ENCODE results near the gene PSMB2. TPM values are rescaled to one million over a fixed set of nuclear protein-coding genes. Genes with fewer than 3 reads are reported as not detected.

Gene PSMB2
- polyA plus RNA-seq, 1 donor = 59.1 TPM

DNA sequence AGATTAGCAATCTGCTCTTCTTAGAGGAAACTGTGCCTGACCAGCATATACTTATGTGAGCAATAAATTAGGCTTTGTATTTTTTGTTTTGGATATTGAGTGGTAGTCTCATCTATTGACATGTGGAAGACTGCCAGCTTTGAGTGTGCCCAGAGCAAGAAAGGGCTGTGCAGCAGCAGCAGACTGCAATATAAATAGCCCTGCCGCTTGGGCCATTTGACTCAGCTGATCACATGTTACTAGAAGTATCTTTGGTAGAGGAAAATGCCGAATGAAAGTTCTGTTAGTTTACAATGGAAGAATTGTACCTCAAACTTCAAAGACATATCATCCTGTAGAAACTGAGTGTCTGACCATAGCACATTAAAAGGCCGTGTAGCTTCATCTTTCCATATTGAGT is 9.1 kb upstream of the PSMB2 start:
- no peaks in the 10 kb centered on the region for H3K9me3 ChIP-seq (ENCODE audit: control insufficient read depth, low read depth, low read length)
- no peaks in the 10 kb centered on the region for H3K36me3 ChIP-seq (ENCODE audit: control insufficient read depth, insufficient read depth, low read length)
- DNase-seq = no peak
- no peak overlapping the region for H3K4me3 ChIP-seq (ENCODE audit: low read length)
- H3K27me3 ChIP-seq (ENCODE audit: control insufficient read depth, insufficient read depth, low read length) = peaks cover 11% of the 10 kb centered on the region
- H3K27ac ChIP-seq (ENCODE audit: low read length) = no peak overlapping the region
- no CpG with 5 or more reads among the region's 3 CpGs for WGBS (ENCODE audit: insufficient coverage, low lambda C conversion rate)
- no peaks in the 10 kb centered on the region for H3K4me1 ChIP-seq (ENCODE audit: control insufficient read depth, insufficient read depth, low read length)

GRCh38 chr1:35646043-35646442 is 4.7 kb upstream of the PSMB2 start:
- WGBS (ENCODE audit: insufficient coverage, low lambda C conversion rate) = 20% methylated on average over 1 of the region's 3 CpGs
- no peaks in the 10 kb centered on the region for H3K4me1 ChIP-seq (ENCODE audit: control insufficient read depth, insufficient read depth, low read length)
- no peaks in the 10 kb centered on the region for H3K9me3 ChIP-seq (ENCODE audit: control insufficient read depth, low read depth, low read length)
- no peak overlapping the region for H3K27ac ChIP-seq (ENCODE audit: low read length)
- DNase-seq = no peak
- H3K36me3 ChIP-seq (ENCODE audit: control insufficient read depth, insufficient read depth, low read length) = no peaks in the 10 kb centered on the region
- no peak overlapping the region for H3K4me3 ChIP-seq (ENCODE audit: low read length)
- peaks cover 20% of the 10 kb centered on the region for H3K27me3 ChIP-seq (ENCODE audit: control insufficient read depth, insufficient read depth, low read length)

- H3K4me1 ChIP-seq (ENCODE audit: control insufficient read depth, insufficient read depth, low read length) = no peaks in the 10 kb centered on the region
- no peaks in the 10 kb centered on the region for H3K36me3 ChIP-seq (ENCODE audit: control insufficient read depth, insufficient read depth, low read length)
- H3K27me3 ChIP-seq (ENCODE audit: control insufficient read depth, insufficient read depth, low read length) = peaks cover 18% of the 10 kb centered on the region
- no CpG with 5 or more reads among the region's 2 CpGs for WGBS (ENCODE audit: insufficient coverage, low lambda C conversion rate)
- no peaks in the 10 kb centered on the region for H3K9me3 ChIP-seq (ENCODE audit: control insufficient read depth, low read depth, low read length)
- no peak overlapping the region for H3K27ac ChIP-seq (ENCODE audit: low read length)
- no peak overlapping the region for H3K4me3 ChIP-seq (ENCODE audit: low read length)
- DNase-seq = no peak
Observed at GRCh38 chr1:35644204-35644603, 2.9 kb upstream of the PSMB2 start.

DNA sequence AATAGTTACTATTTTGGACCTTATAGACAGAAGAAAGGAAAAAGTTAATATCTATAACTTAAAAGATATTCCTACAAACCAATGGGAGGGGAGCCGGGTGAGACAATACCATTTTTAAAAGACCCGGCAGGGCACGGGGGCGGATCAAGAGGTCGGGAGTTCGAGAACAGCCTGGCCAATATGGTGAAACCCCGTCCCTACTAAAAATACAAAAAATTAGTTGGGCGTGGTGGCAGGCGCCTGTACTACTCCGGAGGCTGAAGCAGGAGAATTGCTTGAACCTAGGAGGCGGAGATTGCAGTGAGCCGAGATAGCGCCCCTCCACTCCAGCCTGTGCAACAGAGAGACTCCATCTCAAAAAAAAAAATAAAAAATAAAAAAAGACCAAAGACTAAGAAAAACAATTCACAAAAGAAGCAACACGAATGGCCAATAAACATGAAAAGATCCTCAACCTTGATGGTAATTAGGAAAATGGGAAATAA is 1.2 kb upstream of the PSMB2 start:
- Histone ChIP-seq H3K27me3 (ENCODE audit: control insufficient read depth, insufficient read depth, low read length) (peaks cover 18% of the 10 kb centered on the region), H3K4me3 (ENCODE audit: low read length) (peak overlapping the region; percentile 96), H3K9me3 (ENCODE audit: control insufficient read depth, low read depth, low read length) (no peaks in the 10 kb centered on the region), H3K4me1 (ENCODE audit: control insufficient read depth, insufficient read depth, low read length) (no peaks in the 10 kb centered on the region), H3K36me3 (ENCODE audit: control insufficient read depth, insufficient read depth, low read length) (no peaks in the 10 kb centered on the region), H3K27ac (ENCODE audit: low read length) (peak overlapping the region; percentile 100)
- 63% methylated on average over 2 of the region's 14 CpGs for WGBS (ENCODE audit: insufficient coverage, low lambda C conversion rate)
- no peak for DNase-seq

DNA sequence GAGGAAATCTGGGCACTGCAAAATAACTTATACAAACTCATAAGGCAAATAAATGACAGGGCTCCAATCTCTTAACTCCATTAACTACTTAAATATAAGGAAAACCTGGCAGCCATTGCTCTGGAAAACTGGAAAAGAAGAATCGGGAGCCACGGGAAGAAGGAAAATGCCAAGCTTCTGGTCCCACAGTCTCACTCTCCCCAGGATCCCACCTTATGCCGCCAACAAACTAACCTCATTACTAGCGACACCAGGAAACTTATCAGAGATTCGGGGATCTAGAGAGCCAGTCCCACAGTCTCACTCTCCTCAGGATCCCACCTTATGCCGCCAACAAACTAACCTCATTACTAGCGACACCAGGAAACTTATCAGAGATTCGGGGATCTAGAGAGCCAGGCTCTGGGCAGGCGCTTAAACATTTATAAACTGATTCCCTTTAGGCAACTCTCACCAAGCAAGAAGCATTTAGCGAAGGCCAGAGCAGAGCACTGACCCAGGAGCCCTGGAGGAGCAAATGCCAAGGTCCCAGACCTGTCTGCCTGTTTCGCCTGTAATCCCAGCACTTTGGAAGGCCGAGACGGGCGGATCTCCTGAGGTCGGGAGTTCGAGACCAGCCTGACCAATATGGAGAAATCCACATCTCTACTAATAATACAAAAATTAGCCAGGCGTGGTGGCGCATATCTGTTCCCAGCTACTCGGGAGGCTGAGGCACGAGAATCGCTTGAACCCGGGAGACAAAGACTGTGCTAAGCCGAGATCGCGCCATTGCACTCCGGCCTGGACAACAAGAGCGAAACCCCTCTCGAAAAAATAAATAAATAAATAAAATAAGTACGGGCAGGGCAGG is 720 bp downstream of the PSMB2 start:
- peaks cover 3% of the 10 kb centered on the region for H3K36me3 ChIP-seq (ENCODE audit: control insufficient read depth, insufficient read depth, low read length)
- peaks cover 13% of the 10 kb centered on the region for H3K27me3 ChIP-seq (ENCODE audit: control insufficient read depth, insufficient read depth, low read length)
- H3K4me3 ChIP-seq (ENCODE audit: low read length) = peak overlapping the region; percentile 96
- peak overlapping the region; percentile 100 for H3K27ac ChIP-seq (ENCODE audit: low read length)
- H3K4me1 ChIP-seq (ENCODE audit: control insufficient read depth, insufficient read depth, low read length) = no peaks in the 10 kb centered on the region
- WGBS (ENCODE audit: insufficient coverage, low lambda C conversion rate) = no CpG with 5 or more reads among the region's 29 CpGs
- no peak for DNase-seq
- H3K9me3 ChIP-seq (ENCODE audit: control insufficient read depth, low read depth, low read length) = no peaks in the 10 kb centered on the region

- Histone ChIP-seq H3K9me3 (ENCODE audit: control insufficient read depth, low read depth, low read length) (no peaks in the 10 kb centered on the region), H3K27ac (ENCODE audit: low read length) (peak overlapping the region; percentile 9), H3K4me1 (ENCODE audit: control insufficient read depth, insufficient read depth, low read length) (no peaks in the 10 kb centered on the region), H3K36me3 (ENCODE audit: control insufficient read depth, insufficient read depth, low read length) (peaks cover 27% of the 10 kb centered on the region), H3K4me3 (ENCODE audit: low read length) (no peak overlapping the region), H3K27me3 (ENCODE audit: control insufficient read depth, insufficient read depth, low read length) (no peaks in the 10 kb centered on the region)
- 0% methylated on average over 1 of the region's 1 CpG for WGBS (ENCODE audit: insufficient coverage, low lambda C conversion rate)
- DNase-seq = peak in 1 of 2 donors; percentile 44
Observed at GRCh38 chr1:35637401-35637809, 3.9 kb downstream of the PSMB2 start.

DNA sequence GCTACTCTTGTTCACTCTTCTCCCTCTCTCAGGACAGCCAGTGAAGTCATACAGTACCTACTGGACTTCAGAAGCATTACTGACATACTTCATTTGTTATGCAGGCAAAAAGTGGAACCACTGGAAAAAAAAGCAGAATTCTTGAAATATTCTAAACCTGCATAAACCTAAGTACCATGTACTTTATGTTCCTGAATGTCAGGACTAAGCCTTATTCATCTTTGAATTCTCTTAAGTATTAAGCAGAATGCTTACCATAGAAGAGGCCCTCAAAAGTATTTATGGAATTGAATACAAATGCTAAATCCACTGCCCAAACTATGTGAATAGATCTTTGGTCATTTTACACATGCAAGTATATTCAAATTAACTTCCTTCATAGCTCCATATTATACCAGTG is 7.8 kb downstream of the PSMB2 start:
- Histone ChIP-seq H3K27me3 (ENCODE audit: control insufficient read depth, insufficient read depth, low read length) (no peaks in the 10 kb centered on the region), H3K36me3 (ENCODE audit: control insufficient read depth, insufficient read depth, low read length) (peaks cover 60% of the 10 kb centered on the region)

GRCh38 chr1:35631396-35631795 is 9.9 kb downstream of the PSMB2 start:
- H3K27me3 ChIP-seq (ENCODE audit: control insufficient read depth, insufficient read depth, low read length) = no peaks in the 10 kb centered on the region
- H3K4me1 ChIP-seq (ENCODE audit: control insufficient read depth, insufficient read depth, low read length) = peaks cover 5% of the 10 kb centered on the region
- no peak overlapping the region for H3K4me3 ChIP-seq (ENCODE audit: low read length)
- no peak overlapping the region for H3K27ac ChIP-seq (ENCODE audit: low read length)
- peaks cover 65% of the 10 kb centered on the region for H3K36me3 ChIP-seq (ENCODE audit: control insufficient read depth, insufficient read depth, low read length)
- no peak for DNase-seq
- 87% methylated on average over 2 of the region's 3 CpGs for WGBS (ENCODE audit: insufficient coverage, low lambda C conversion rate)
- H3K9me3 ChIP-seq (ENCODE audit: control insufficient read depth, low read depth, low read length) = no peaks in the 10 kb centered on the region

More for the DNA sequence above, 7.8 kb downstream of the PSMB2 start:
- Histone ChIP-seq H3K4me1 (ENCODE audit: control insufficient read depth, insufficient read depth, low read length) (peaks cover 5% of the 10 kb centered on the region), H3K9me3 (ENCODE audit: control insufficient read depth, low read depth, low read length) (no peaks in the 10 kb centered on the region), H3K27ac (ENCODE audit: low read length) (no peak overlapping the region), H3K4me3 (ENCODE audit: low read length) (no peak overlapping the region)
- no peak for DNase-seq

DNA sequence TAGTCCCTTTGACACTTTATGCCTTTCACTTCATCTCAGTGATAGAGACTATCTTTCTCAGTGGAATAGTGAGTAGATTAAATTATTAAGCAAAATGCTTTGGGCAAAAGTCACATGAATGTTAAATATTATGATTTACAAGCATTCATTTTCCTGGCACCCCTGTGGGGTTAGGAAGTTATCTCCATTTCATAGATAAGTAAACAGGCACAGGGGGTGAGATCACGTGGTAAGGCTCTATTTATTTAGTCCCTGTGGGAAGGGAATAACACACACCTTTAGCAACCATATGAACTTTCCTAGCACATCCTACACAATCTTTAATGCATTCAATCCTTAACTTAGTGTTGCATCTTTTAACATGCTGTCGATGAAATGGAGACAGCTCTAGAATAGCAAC is 12.3 kb downstream of the PSMB2 start:
- Histone ChIP-seq H3K4me3 (ENCODE audit: low read length) (no peak overlapping the region), H3K4me1 (ENCODE audit: control insufficient read depth, insufficient read depth, low read length) (peaks cover 5% of the 10 kb centered on the region), H3K27ac (ENCODE audit: low read length) (no peak overlapping the region), H3K36me3 (ENCODE audit: control insufficient read depth, insufficient read depth, low read length) (peaks cover 55% of the 10 kb centered on the region), H3K9me3 (ENCODE audit: control insufficient read depth, low read depth, low read length) (no peaks in the 10 kb centered on the region), H3K27me3 (ENCODE audit: control insufficient read depth, insufficient read depth, low read length) (no peaks in the 10 kb centered on the region)
- no CpG with 5 or more reads among the region's 2 CpGs for WGBS (ENCODE audit: insufficient coverage, low lambda C conversion rate)
- peak in 1 of 2 donors; percentile 19 for DNase-seq

- no peaks in the 10 kb centered on the region for H3K9me3 ChIP-seq (ENCODE audit: control insufficient read depth, low read depth, low read length)
- DNase-seq = no peak
- no peak overlapping the region for H3K27ac ChIP-seq (ENCODE audit: low read length)
- H3K27me3 ChIP-seq (ENCODE audit: control insufficient read depth, insufficient read depth, low read length) = no peaks in the 10 kb centered on the region
- H3K4me3 ChIP-seq (ENCODE audit: low read length) = no peak overlapping the region
- H3K4me1 ChIP-seq (ENCODE audit: control insufficient read depth, insufficient read depth, low read length) = peaks cover under 1% of the 10 kb centered on the region
- peaks cover 31% of the 10 kb centered on the region for H3K36me3 ChIP-seq (ENCODE audit: control insufficient read depth, insufficient read depth, low read length)
Observed at GRCh38 chr1:35623832-35624231, 17.5 kb downstream of the PSMB2 start.
